Kidney (tissue), 14 donors: ENCODE data around the gene GABBR2. TPM values are rescaled to one million over a fixed set of nuclear protein-coding genes. Genes with fewer than 3 reads are reported as not detected.
A peak's percentile ranks its signal among the peaks of the same experiment; 100 is the strongest.

ENCODE experiments used
- DNase-seq, 5 donors: peaks; one replicate each; pipeline ENCODE4 v3.0.0-alpha.2; 2013 to 2020
- FAIRE-seq: peaks from 2 replicates; lab custom pipeline; 2012; peaks lifted over from hg19 to GRCh38; lab: Jason Lieb, UNC
- H3K27ac ChIP-seq, 2 donors: one replicate each; pipeline ENCODE4 v1.7.0; 2013; ENCODE audit warnings: low read depth in 2 of 2, low read length in 2 of 2, inconsistent platforms in 1 of 2
- H3K27me3 ChIP-seq: one replicate; pipeline ENCODE4 v1.7.1; 2013; ENCODE audit warnings: low read length, inconsistent platforms; ENCODE audit not compliant: control insufficient read depth, insufficient read depth
- H3K36me3 ChIP-seq, 3 donors: one replicate each; pipeline versions ENCODE4 v1.7.0 to v1.7.1; 2013; ENCODE audit warnings: low read length in 3 of 3, control low read depth in 1 of 3, inconsistent platforms in 1 of 3; ENCODE audit not compliant: insufficient read depth in 3 of 3, control insufficient read depth in 2 of 3
- H3K4me1 ChIP-seq, 3 donors: one replicate each; pipeline versions ENCODE4 v1.7.0 to v1.7.1; 2013; ENCODE audit warnings: low read length in 3 of 3, inconsistent platforms in 1 of 3, low read depth in 1 of 3; ENCODE audit not compliant: control insufficient read depth in 2 of 3, insufficient read depth in 2 of 3
- H3K4me3 ChIP-seq, 3 donors: one replicate each; pipeline versions ENCODE4 v1.7.0 to v1.8.1; 2013; ENCODE audit warnings: low read length in 3 of 3, control low read depth in 1 of 3, inconsistent platforms in 1 of 3
- H3K9ac ChIP-seq, 3 donors: one replicate each; pipeline versions ENCODE4 v1.7.0 to v1.7.1; 2013; ENCODE audit warnings: low read length in 3 of 3, control low read depth in 1 of 3, inconsistent platforms in 1 of 3
- H3K9me3 ChIP-seq, 3 donors: one replicate each; pipeline versions ENCODE4 v1.7.0 to v1.7.1; 2013; ENCODE audit warnings: low read length in 3 of 3, control low read depth in 1 of 3, inconsistent platforms in 1 of 3; ENCODE audit not compliant: control insufficient read depth in 2 of 3, insufficient read depth in 1 of 3
- intact Hi-C: fragments of 100-400 bp; cut with DNase I; formaldehyde crosslinking; loops from one replicate; pipeline ENCODE4 v1.11.1; 2022
- polyA plus RNA-seq: library from polyadenylated mRNA; stranded (reverse); fragments of 350-450 nt; fragmentation: Illumina TruSeq; extraction: RNeasy Lipid Tissue Mini Kit (QIAGEN cat#74804); gene quantifications from one replicate; pipeline ENCODE4 v1.2.3, GENCODE V29; 2014; ENCODE audit warnings: low read depth, low replicate concordance; ENCODE audit not compliant: insufficient read depth
- total RNA-seq: library from RNA; stranded (reverse); fragmentation: NEBNext Ultra II Directional; extraction: Animal tissue kit (Norgen Biotek cat#: 25700); gene quantifications from one replicate; pipeline ENCODE4 v1.2.1, GENCODE V29; 2021
- TF ChIP-seq, protein P1 (sequence below): IDR thresholded peaks from 3 replicates; pipeline ENCODE4 v1.5.1; 2012; ENCODE audit warnings: mild to moderate bottlenecking, moderate library complexity, borderline replicate concordance; ENCODE audit not compliant: insufficient read depth; ENCODE audit errors: extremely low read depth
- donor health status: control.
- donor health status: control.
- donor health status: control.
- donor health status: control.
- donor health status: control.
- donor health status: DM: yes; HTN: yes; CAD: no.
- donor health status: Normal renal cell carcinoma (clear cell type).

Gene GABBR2
- total and polyA plus RNA-seq, 2 donors from 2014 or later, result 0.06 TPM; not detected in 1

DNA sequence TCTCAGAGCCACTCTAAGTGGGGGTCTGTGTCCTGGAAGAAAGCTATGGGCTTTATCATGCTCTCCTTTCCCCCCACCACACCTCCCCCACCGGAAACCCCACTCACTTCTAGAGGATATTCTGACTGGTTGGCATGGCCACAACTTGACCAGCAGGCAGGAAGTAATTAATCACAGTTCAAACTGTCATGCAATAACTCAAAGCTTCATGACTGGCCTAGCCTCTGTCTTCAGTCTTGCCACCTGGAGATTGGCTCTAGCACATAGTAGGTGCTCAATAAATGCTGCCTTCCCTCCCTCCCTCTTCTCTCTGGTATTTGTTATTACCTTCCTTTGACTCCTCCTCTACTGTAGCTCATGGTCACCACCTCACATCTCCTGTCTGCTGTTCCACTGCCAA lies 124.7 kb downstream of the GABBR2 start:
- H3K27ac ChIP-seq, result no peak overlapping the region
- no peak for FAIRE-seq
- intact Hi-C loops, result no loop called here

DNA sequence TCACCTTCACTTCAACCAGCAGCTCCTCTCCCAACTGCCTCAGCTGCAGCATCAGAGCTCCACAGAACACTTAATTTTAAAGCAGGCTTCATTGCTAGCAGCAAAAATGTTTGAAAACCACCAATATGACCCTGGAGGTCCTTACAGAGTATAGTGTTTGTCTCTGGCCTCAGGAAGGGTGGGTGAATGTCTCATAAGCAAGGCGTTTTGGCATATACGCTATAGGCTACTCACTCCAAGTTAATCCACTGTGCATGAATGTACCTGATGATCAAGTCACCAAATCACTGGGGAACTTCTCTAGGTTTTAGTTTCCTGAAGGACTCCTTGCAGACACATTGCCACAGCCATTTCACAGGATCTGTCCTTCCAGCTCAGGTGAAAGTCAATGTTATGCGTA lies 125.3 kb downstream of the GABBR2 start:
- Histone ChIP-seq H3K9ac (no peak overlapping the region), H3K9me3 (no peaks in the 10 kb centered on the region), H3K36me3 (no peaks in the 10 kb centered on the region), H3K27ac (no peak overlapping the region), H3K4me1 (no peaks in the 10 kb centered on the region), H3K4me3 (no peak overlapping the region), H3K27me3 (no peaks in the 10 kb centered on the region)
- intact Hi-C loops, result no loop called here
- DNase-seq, result no peak
- no peak for FAIRE-seq
- TF ChIP-seq, protein P1, sequence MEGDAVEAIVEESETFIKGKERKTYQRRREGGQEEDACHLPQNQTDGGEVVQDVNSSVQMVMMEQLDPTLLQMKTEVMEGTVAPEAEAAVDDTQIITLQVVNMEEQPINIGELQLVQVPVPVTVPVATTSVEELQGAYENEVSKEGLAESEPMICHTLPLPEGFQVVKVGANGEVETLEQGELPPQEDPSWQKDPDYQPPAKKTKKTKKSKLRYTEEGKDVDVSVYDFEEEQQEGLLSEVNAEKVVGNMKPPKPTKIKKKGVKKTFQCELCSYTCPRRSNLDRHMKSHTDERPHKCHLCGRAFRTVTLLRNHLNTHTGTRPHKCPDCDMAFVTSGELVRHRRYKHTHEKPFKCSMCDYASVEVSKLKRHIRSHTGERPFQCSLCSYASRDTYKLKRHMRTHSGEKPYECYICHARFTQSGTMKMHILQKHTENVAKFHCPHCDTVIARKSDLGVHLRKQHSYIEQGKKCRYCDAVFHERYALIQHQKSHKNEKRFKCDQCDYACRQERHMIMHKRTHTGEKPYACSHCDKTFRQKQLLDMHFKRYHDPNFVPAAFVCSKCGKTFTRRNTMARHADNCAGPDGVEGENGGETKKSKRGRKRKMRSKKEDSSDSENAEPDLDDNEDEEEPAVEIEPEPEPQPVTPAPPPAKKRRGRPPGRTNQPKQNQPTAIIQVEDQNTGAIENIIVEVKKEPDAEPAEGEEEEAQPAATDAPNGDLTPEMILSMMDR, result no peak

More for the DNA sequence above, 124.7 kb downstream of the GABBR2 start:
- H3K27me3 ChIP-seq, result no peaks in the 10 kb centered on the region
- H3K9ac ChIP-seq, result no peak overlapping the region
- no peaks in the 10 kb centered on the region for H3K4me1 ChIP-seq
- peak in 1 of 5 donors; percentile 22 for DNase-seq
- TF ChIP-seq, protein P1, result no peak
- H3K9me3 ChIP-seq, result no peaks in the 10 kb centered on the region
- no peak overlapping the region for H3K4me3 ChIP-seq
- H3K36me3 ChIP-seq, result no peaks in the 10 kb centered on the region

DNA sequence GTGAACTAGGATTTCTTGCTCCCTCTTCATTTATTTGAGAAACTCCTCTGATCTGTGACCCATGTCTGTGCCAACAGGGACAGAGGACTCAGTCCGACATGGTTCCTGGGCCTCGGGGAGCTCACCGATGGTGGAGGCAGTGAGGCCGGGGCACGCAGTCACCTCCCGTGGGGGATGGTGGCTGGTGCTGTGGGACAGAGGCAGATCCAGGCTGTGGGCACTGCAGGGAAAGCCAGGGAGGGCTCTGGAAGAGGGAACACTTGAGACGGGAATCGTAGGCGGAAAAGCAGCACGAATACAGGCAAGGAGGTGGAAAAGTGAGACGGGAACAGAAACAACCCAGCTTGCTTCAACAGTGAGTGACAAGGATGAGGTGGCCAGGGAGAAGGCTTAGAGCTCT lies 127.8 kb downstream of the GABBR2 start:
- intact Hi-C loops, result no loop called here
- FAIRE-seq (no peak), DNase-seq (peak in 3 of 5 donors; percentile 12 to 47 (median 30))

More for the DNA sequence above, 127.8 kb downstream of the GABBR2 start:
- H3K4me1 ChIP-seq, result no peaks in the 10 kb centered on the region
- no peak overlapping the region for H3K4me3 ChIP-seq
- no peaks in the 10 kb centered on the region for H3K9me3 ChIP-seq
- TF ChIP-seq, protein P1, result no peak
- no peaks in the 10 kb centered on the region for H3K27me3 ChIP-seq
- H3K27ac ChIP-seq, result no peak overlapping the region
- no peaks in the 10 kb centered on the region for H3K36me3 ChIP-seq
- no peak overlapping the region for H3K9ac ChIP-seq
